Hindlimb muscle (tissue), 1 donor: ENCODE results near the gene PTK6. TPM values are rescaled to one million over a fixed set of nuclear protein-coding genes. Genes with fewer than 3 reads are reported as not detected.
"Not testable (repeated sequence)": the region's sequence is repeated elsewhere in the genome, so short reads cannot be mapped to it uniquely, and the experiment has no call there.

Source experiments
- DNase-seq: peaks from one replicate; pipeline ENCODE4 v3.0.0-alpha.2; 2013
- polyA plus RNA-seq: library from polyadenylated mRNA; unstranded; fragments of 120-200 nt; gene quantifications from one replicate; pipeline ENCODE4 v1.2.1, GENCODE V29; 2013; ENCODE audit not compliant: insufficient read length

Gene PTK6
- polyA plus RNA-seq, 1 donor, result 0.41 TPM

- no peak for DNase-seq
Measured at GRCh38 chr20:63529180-63529860, 7.9 kb downstream of the PTK6 start.

GRCh38 chr20:63527184-63527583 is 10.0 kb downstream of the PTK6 start:
- no peak for DNase-seq

GRCh38 chr20:63525971-63526370 is 11.2 kb downstream of the PTK6 start:
- no peak for DNase-seq

GRCh38 chr20:63525185-63525584 is 12.0 kb downstream of the PTK6 start:
- DNase-seq, result no peak

GRCh38 chr20:63522981-63523611 is 14.1 kb downstream of the PTK6 start:
- no peak for DNase-seq

GRCh38 chr20:63522091-63522868 is 14.9 kb downstream of the PTK6 start:
- no peak for DNase-seq

GRCh38 chr20:63521602-63522001 is 15.6 kb downstream of the PTK6 start:
- no peak for DNase-seq

- peak; percentile 87 for DNase-seq
Measured at GRCh38 chr20:63520934-63521601, 16.1 kb downstream of the PTK6 start.

- peak; percentile 88 for DNase-seq
Measured at GRCh38 chr20:63520504-63520933, 16.7 kb downstream of the PTK6 start, which contains the start of gene PPDPF. Gene PPDPF, plus strand, starts transcription at chr20:63520765. Its CDS starts 544 bp downstream, at chr20:63521309.

- no peak for DNase-seq
Measured at GRCh38 chr20:63519668-63520503, 17.3 kb downstream of the PTK6 start.

GRCh38 chr20:63518946-63519667 is 18.1 kb downstream of the PTK6 start:
- DNase-seq, result no peak

- DNase-seq, result no peak
Measured at GRCh38 chr20:63518351-63518861, 18.8 kb downstream of the PTK6 start.

GRCh38 chr20:63517376-63518309 is 19.5 kb downstream of the PTK6 start:
- no peak for DNase-seq

- not testable (repeated sequence) for DNase-seq
Measured at GRCh38 chr20:63514520-63514919, 22.7 kb downstream of the PTK6 start.

- DNase-seq, result no peak
Measured at GRCh38 chr20:63513207-63513606, 24.0 kb downstream of the PTK6 start.

GRCh38 chr20:63509088-63509564 is 28.1 kb downstream of the PTK6 start:
- DNase-seq, result no peak

- no peak for DNase-seq
Measured at GRCh38 chr20:63508072-63508768, 29.0 kb downstream of the PTK6 start.

- DNase-seq, result no peak
Measured at GRCh38 chr20:63507083-63507743, 30.0 kb downstream of the PTK6 start.
